ENCODE results near the gene NOC4L. TPM values are rescaled to one million over a fixed set of nuclear protein-coding genes. Genes with fewer than 3 reads are reported as not detected.
A peak's percentile ranks its signal among the peaks of the same experiment; 100 is the strongest.

The NOC4L gene
- total RNA-seq, 1 donor from 2014 or later, result 17.8 TPM

DNA sequence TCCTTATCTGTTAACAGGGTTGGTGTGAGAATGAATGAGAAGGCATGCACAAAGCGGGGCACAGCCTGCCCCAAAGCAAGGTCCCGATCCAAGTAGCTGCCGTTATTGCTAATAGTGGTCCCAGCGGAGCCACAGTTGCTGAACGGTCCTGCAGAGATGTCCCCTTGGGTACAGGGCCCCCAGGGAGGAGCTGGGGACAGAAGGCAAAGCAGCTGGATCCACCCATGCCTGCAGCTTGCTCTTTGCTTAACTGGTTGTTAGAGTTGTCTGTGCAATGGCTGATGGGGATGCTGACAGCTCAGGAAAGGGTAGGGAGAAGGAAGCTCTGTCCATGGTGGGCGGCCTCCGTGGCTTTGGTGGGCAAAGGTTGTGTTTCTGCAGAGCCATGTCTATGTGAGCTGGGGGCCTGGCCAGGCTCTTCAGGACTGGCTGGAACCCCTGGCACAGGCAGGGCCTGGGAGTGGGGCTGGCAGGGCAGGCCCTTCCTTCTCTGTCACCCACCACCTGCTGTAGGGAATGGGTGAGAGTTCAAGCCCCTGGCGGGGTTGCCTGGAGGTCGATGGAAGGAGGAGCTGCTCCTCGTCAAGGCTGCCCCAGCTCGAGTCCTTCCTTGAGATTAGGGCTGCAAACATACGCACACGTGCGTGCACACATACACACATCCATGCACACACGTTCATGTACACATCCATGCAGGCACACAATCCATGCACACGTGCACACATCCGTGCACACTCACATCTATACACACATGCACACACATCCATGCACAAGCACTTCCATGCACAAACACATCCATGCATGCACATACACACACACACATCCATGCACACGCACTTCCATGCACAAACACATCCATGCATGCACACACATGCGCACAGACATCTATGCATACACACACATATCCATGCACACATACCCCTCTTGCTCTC lies 35.4 kb downstream of the NOC4L start:
- TF ChIP-seq, protein P1, sequence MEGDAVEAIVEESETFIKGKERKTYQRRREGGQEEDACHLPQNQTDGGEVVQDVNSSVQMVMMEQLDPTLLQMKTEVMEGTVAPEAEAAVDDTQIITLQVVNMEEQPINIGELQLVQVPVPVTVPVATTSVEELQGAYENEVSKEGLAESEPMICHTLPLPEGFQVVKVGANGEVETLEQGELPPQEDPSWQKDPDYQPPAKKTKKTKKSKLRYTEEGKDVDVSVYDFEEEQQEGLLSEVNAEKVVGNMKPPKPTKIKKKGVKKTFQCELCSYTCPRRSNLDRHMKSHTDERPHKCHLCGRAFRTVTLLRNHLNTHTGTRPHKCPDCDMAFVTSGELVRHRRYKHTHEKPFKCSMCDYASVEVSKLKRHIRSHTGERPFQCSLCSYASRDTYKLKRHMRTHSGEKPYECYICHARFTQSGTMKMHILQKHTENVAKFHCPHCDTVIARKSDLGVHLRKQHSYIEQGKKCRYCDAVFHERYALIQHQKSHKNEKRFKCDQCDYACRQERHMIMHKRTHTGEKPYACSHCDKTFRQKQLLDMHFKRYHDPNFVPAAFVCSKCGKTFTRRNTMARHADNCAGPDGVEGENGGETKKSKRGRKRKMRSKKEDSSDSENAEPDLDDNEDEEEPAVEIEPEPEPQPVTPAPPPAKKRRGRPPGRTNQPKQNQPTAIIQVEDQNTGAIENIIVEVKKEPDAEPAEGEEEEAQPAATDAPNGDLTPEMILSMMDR (IDR thresholded peaks at IDR 0.05; ENCODE audit: partially characterized antibody, unreplicated experiment), result no peak

DNA sequence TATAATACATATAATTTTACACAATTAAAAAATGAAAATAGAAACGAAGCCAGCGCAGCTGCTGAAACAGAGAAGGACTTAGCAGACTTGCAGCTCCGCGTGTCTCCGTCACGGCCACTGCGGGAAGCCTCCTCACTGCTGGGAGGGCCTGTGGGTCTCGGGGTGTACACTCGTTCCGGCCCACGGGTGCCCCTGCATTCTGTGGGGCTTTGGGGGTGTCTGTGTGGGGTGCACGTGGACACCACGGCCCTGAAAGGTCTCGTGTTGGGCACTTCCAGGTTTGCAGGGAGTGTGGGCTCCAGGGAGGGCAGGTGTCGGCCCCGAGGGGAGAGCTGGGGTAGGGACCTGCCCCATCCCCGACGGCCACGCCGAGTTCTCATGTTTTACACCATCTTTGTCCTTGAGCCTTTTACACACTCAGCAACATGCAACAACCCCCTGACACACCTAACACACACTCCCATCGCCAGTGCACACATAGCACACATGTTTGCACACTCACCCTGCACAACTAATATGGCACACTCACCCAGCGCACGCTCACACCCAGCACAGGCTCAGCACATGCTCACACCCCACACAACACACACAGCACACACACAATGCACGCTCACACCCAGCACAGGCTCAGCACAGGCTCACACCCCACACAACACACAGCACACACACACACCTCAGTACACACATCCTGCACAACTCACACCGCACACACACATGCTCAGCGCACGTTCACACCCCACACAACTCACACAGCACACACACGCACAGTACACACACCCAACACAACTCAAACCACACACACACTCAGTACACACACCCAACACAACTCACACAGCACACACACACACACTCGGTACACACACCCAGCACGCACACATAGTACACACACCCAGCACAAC lies 36.6 kb downstream of the NOC4L start:
- DNase-seq, result no peak
- H3K27ac Mint-ChIP-seq (ENCODE audit: unreplicated experiment), result peak overlapping the region; percentile 28
- peaks cover 15% of the 10 kb centered on the region for H3K27me3 Mint-ChIP-seq (ENCODE audit: unreplicated experiment)
- peak overlapping the region; percentile 45 for H3K4me3 Mint-ChIP-seq (ENCODE audit: unreplicated experiment)
- peaks cover 18% of the 10 kb centered on the region for H3K4me1 Mint-ChIP-seq (ENCODE audit: low read depth, unreplicated experiment)
- TF ChIP-seq, protein P1 (IDR thresholded peaks at IDR 0.05; ENCODE audit: partially characterized antibody, unreplicated experiment), result no peak
- peaks cover 15% of the 10 kb centered on the region for H3K36me3 Mint-ChIP-seq (ENCODE audit: unreplicated experiment)
- H3K9me3 Mint-ChIP-seq (ENCODE audit: unreplicated experiment), result peaks cover 18% of the 10 kb centered on the region

More for the DNA sequence above, 35.4 kb downstream of the NOC4L start:
- Mint-ChIP-seq H3K27me3 (ENCODE audit: unreplicated experiment) (peaks cover 15% of the 10 kb centered on the region), H3K4me3 (ENCODE audit: unreplicated experiment) (no peak overlapping the region), H3K27ac (ENCODE audit: unreplicated experiment) (no peak overlapping the region), H3K36me3 (ENCODE audit: unreplicated experiment) (peaks cover 6% of the 10 kb centered on the region), H3K9me3 (ENCODE audit: unreplicated experiment) (peaks cover 10% of the 10 kb centered on the region), H3K4me1 (ENCODE audit: low read depth, unreplicated experiment) (peaks cover 18% of the 10 kb centered on the region)
- DNase-seq, result no peak

DNA sequence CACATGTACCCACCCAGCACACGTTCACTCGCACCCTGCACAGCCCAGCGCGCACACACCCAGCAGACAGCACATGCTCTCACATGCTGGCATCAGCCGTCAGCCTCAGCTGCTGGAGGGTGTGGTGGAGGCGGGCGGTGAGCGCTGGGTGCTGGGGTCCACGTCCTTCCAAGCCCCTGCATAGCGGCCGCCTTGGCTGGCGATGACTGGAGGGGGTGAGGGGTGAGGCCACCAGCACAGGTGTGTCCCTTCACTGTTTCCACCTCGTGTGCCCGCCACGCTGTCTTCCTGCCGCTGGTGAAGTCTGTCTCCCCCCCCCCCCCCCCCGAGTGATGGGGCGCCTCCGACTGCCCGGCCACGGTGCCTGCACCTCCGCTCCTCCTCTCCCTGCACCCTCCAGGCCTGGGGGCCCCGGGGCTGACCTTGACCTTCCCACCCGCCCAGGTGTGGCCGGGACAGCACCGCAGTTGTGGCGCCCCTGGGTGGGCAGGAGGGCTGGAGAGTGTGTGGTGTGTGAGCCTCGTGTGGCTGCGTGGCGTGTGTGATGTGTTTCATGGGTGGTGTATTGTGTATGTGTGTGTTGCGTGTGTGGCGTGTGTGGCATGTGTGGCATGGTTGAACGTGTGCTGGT lies 37.4 kb downstream of the NOC4L start:
- TF ChIP-seq, protein P1 (IDR thresholded peaks at IDR 0.05; ENCODE audit: partially characterized antibody, unreplicated experiment), result no peak

DNA sequence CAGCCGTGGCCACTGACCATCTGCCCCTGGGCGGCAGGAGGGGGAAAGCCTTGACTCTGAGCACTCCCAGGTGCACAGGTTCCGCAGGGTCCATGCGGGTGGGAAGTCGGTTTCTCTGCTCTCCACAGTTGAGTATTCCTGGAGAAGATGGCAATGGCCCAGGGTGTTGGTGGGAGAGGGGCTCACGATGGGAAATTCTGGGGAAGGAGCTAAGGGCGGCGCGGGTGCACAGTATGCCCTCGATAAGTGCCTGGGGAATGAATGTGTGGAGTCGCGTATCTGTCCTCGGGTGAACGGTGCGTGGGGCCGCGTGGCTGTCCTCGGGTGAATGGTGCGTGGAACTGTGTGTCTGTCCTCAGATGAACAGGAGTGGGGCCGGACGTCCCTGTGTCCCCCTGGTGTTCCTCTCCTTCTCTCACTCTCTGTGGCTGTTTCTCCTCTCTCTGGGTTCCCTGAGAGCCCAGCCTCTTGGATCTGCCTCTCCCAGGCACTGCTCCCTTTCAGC lies 38.0 kb downstream of the NOC4L start:
- Mint-ChIP-seq H3K4me3 (ENCODE audit: unreplicated experiment) (no peak overlapping the region), H3K27ac (ENCODE audit: unreplicated experiment) (no peak overlapping the region), H3K36me3 (ENCODE audit: unreplicated experiment) (peaks cover 17% of the 10 kb centered on the region), H3K27me3 (ENCODE audit: unreplicated experiment) (peaks cover 12% of the 10 kb centered on the region), H3K4me1 (ENCODE audit: low read depth, unreplicated experiment) (peaks cover 15% of the 10 kb centered on the region), H3K9me3 (ENCODE audit: unreplicated experiment) (peaks cover 18% of the 10 kb centered on the region)
- TF ChIP-seq, protein P1 (IDR thresholded peaks at IDR 0.05; ENCODE audit: partially characterized antibody, unreplicated experiment), result no peak
- no peak for DNase-seq

More for the DNA sequence above, 37.4 kb downstream of the NOC4L start:
- Mint-ChIP-seq H3K9me3 (ENCODE audit: unreplicated experiment) (peaks cover 18% of the 10 kb centered on the region), H3K4me3 (ENCODE audit: unreplicated experiment) (no peak overlapping the region), H3K36me3 (ENCODE audit: unreplicated experiment) (peaks cover 17% of the 10 kb centered on the region), H3K4me1 (ENCODE audit: low read depth, unreplicated experiment) (peaks cover 18% of the 10 kb centered on the region), H3K27ac (ENCODE audit: unreplicated experiment) (no peak overlapping the region), H3K27me3 (ENCODE audit: unreplicated experiment) (peaks cover 15% of the 10 kb centered on the region)
- no peak for DNase-seq
